Astrocyte of the spinal cord (primary cell): Measurements from ENCODE around the gene P3R3URF.
A peak's percentile ranks its signal among the peaks of the same experiment; 100 is the strongest.

Experiments used
- DNase-seq: peaks from one replicate; pipeline ENCODE4 v3.0.0; 2011; ENCODE audit warnings: low read depth, low spot score
- H3K4me3 ChIP-seq: 2 replicates; pipeline ENCODE4 v1.5.1; 2011; ENCODE audit warnings: low read depth, mild to moderate bottlenecking, low read length, moderate library complexity
- CTCF ChIP-seq: IDR thresholded peaks from 2 replicates; pipeline ENCODE4 v1.5.1; 2012; ENCODE audit warnings: low read depth, mild to moderate bottlenecking, low read length, inconsistent platforms
- in situ Hi-C: cut with HindIII; loops from 2 replicates; pipeline ENCODE4 v1.10.0; 2017; ENCODE audit warnings: low sequenced_read_pairs

The P3R3URF gene

GRCh38 chr1:46179138-46180081, 3.1 kb upstream of the P3R3URF start:
- peak; percentile 92 for TF ChIP-seq CTCF
- DNase-seq: peak; percentile 86
- H3K4me3 ChIP-seq: no peak overlapping the region
- in situ Hi-C loops: no loop called here

DNA sequence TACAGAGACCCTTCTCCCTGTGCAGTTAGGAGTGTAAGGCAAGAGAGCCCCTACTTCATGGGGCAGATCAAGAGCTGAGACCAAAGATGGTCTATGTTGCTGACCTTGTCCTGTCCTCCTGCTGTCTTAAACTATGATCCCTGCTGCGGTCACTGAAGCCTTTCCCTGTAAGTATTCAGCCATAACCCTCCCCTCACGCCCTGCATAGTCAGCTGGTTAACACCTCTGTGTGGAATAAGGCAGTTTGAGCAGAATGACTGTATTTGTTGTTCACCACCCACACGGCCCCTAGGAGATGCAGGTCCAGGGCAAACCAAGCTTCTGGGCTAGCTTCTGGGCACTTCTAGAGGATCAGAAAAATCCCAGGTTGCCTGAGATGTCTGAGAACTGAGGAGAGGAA, 1.0 kb downstream of the P3R3URF start:
- no peak for TF ChIP-seq CTCF
- no peak overlapping the region for H3K4me3 ChIP-seq
- in situ Hi-C loops: no loop called here
- DNase-seq: no peak

GRCh38 chr1:46174448-46175231, 1.6 kb downstream of the P3R3URF start, which contains the start of gene TSPAN1:
TSPAN1 (plus strand) TSS chr1:46175087; CDS start chr1:46181108, 6,021 bp downstream.
- no peak for DNase-seq
- TF ChIP-seq CTCF: no peak
- no peak within 1 kb of the TSS for H3K4me3 ChIP-seq
- in situ Hi-C loops: no loop called here

- TF ChIP-seq CTCF: no peak
- no peak overlapping the region for H3K4me3 ChIP-seq
- DNase-seq: peak; percentile 15
- in situ Hi-C loops: no loop called here
Measured at GRCh38 chr1:46173361-46173856, 2.9 kb downstream of the P3R3URF start.

GRCh38 chr1:46172321-46172720, 4.0 kb downstream of the P3R3URF start:
- no peak overlapping the region for H3K4me3 ChIP-seq
- no peak for DNase-seq
- in situ Hi-C loops: no loop called here
- TF ChIP-seq CTCF: no peak

- in situ Hi-C loops: no loop called here
Measured at GRCh38 chr1:46171871-46172270, 4.4 kb downstream of the P3R3URF start.

More at GRCh38 chr1:46171871-46172270, 4.4 kb downstream of the P3R3URF start:
- H3K4me3 ChIP-seq: no peak overlapping the region
- no peak for DNase-seq
- TF ChIP-seq CTCF: no peak
